Testis (tissue), 2 donors: Measurements from ENCODE around the gene TTLL3.

Source experiments
- CTCF ChIP-seq, 3 experiments: fragments of 450-650 bp in 2 of 3; fragments of 200-600 bp in 1 of 3; sonication (generic) in 1 of 3; IDR thresholded peaks; one replicate each; pipeline ENCODE4 v1.5.1; 2016 to 2019; ENCODE audit warnings: antibody characterized with exemption in 3 of 3, mild to moderate bottlenecking in 2 of 3, moderate library complexity in 1 of 3
- POLR2A ChIP-seq: fragments of 450-650 bp; IDR thresholded peaks from one replicate; pipeline ENCODE4 v1.6.1; 2017; ENCODE audit warnings: antibody characterized with exemption, mild to moderate bottlenecking, moderate library complexity

DNA sequence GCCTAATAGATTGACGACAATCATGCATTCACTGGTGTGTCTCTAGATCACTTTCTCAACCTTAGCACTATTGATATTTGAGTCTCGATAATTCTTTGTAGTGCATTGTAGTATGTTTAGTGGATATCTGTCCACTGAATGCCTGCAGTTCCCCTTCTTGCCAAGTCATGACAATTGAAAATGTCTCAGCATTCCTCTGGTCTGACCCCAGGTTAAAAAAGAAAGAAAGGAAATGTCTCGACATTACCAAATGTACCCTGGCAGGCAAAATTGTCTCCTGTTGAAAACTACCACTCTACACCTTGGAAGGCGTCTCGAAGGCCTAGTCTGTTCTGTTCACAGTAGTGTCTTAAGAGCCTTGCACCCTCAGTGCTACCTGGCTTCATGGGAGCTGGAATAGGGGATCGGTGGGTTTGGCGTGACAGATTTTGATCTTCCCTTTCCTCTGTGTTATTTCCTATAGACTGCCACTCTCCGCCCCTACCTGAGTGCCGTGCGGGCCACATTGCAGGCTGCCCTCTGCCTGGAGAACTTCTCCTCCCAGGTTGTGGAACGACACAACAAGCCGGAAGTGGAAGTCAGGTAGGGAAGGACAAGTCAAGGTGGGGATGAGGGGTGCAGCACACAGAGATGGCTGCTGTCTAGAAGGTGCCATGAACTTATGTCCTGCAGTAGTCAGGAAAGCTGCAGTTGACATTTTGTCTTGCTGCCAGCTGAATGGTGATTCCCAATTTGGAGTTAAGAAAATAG is 12.7 kb upstream of the TTLL3 start:
- TF ChIP-seq CTCF (IDR thresholded peaks at IDR 0.05) (no peak), POLR2A (no peak)
